Muscle of leg (tissue), 11 donors: ENCODE results near the gene CDKAL1. TPM values are rescaled to one million over a fixed set of nuclear protein-coding genes. Genes with fewer than 3 reads are reported as not detected.

Experiments used
- DNase-seq: peaks from one replicate; pipeline ENCODE4 v3.0.0; 2013
- H3K27ac ChIP-seq: one replicate; pipeline ENCODE4 v1.5.1; 2013; ENCODE audit warnings: mild to moderate bottlenecking, low read length, control low read depth
- H3K27me3 ChIP-seq: one replicate; pipeline ENCODE4 v1.6.1; 2013; ENCODE audit warnings: low read length; ENCODE audit not compliant: control insufficient read depth, insufficient read depth
- H3K36me3 ChIP-seq: one replicate; pipeline ENCODE4 v1.6.1; 2013; ENCODE audit warnings: low read length; ENCODE audit not compliant: control insufficient read depth, insufficient read depth
- H3K4me1 ChIP-seq: one replicate; pipeline ENCODE4 v1.6.1; 2013; ENCODE audit warnings: low read length; ENCODE audit not compliant: control insufficient read depth, insufficient read depth
- H3K4me3 ChIP-seq: one replicate; pipeline ENCODE4 v1.5.1; 2013; ENCODE audit warnings: low read length, control low read depth
- H3K9me3 ChIP-seq: replicated peaks from 2 replicates; pipeline ENCODE4 v1.6.1; 2013; ENCODE audit warnings: low read depth, low read length; ENCODE audit not compliant: control insufficient read depth
- WGBS: methylation state at CpG from one replicate; pipeline ENCODE4 v1.1.5; 2013; ENCODE audit warnings: missing lambda C conversion rate; ENCODE audit not compliant: insufficient coverage; 5-methylcytosine and 5-hydroxymethylcytosine counted together
- polyA plus RNA-seq, 8 donors: library from polyadenylated mRNA; unstranded; fragments of 120-200 nt; gene quantifications; one replicate each; pipeline versions ENCODE4 v1.2.1 to v1.2.3, GENCODE V29; 2013; ENCODE audit warnings: inconsistent platforms in 1 of 8, low replicate concordance in 1 of 8; ENCODE audit not compliant: insufficient read length in 8 of 8, insufficient read depth in 1 of 8
- total RNA-seq: library from RNA; stranded (reverse); fragments of 120-200 nt; gene quantifications from one replicate; pipeline ENCODE4 v1.2.4, GENCODE V29; 2013

CDKAL1 gene
- total and polyA plus RNA-seq, 9 donors = 11.0 to 23.6 (median 13.0) TPM

- Histone ChIP-seq H3K9me3 (no peaks in the 10 kb centered on the region), H3K27me3 (no peaks in the 10 kb centered on the region), H3K27ac (no peak overlapping the region), H3K36me3 (no peaks in the 10 kb centered on the region), H3K4me3 (no peak overlapping the region), H3K4me1 (no peaks in the 10 kb centered on the region)
- no peak for DNase-seq
- WGBS = no CpG with 5 or more reads among the region's 2 CpGs
These were observed 466.1 kb downstream of the CDKAL1 start for GRCh38 chr6:21000331-21000801.

- no CpG with 5 or more reads among the region's 3 CpGs for WGBS
- DNase-seq = peak; percentile 12
- peaks cover 3% of the 10 kb centered on the region for H3K4me1 ChIP-seq
These were observed 467.5 kb downstream of the CDKAL1 start for GRCh38 chr6:21001736-21002135.

GRCh38 chr6:21003780-21004541, 469.7 kb downstream of the CDKAL1 start:
- peak; percentile 74 for DNase-seq
- WGBS = no CpG with 5 or more reads among the region's 3 CpGs
- Histone ChIP-seq H3K9me3 (no peaks in the 10 kb centered on the region), H3K36me3 (no peaks in the 10 kb centered on the region), H3K27ac (peak overlapping the region; percentile 45), H3K27me3 (no peaks in the 10 kb centered on the region), H3K4me1 (peaks cover 3% of the 10 kb centered on the region), H3K4me3 (no peak overlapping the region)

More at GRCh38 chr6:21001736-21002135, 467.5 kb downstream of the CDKAL1 start:
- Histone ChIP-seq H3K27me3 (no peaks in the 10 kb centered on the region), H3K4me3 (no peak overlapping the region), H3K27ac (no peak overlapping the region), H3K9me3 (no peaks in the 10 kb centered on the region), H3K36me3 (no peaks in the 10 kb centered on the region)

GRCh38 chr6:21005816-21006570, 471.7 kb downstream of the CDKAL1 start:
- Histone ChIP-seq H3K4me3 (no peak overlapping the region), H3K27me3 (no peaks in the 10 kb centered on the region), H3K36me3 (no peaks in the 10 kb centered on the region), H3K27ac (peak overlapping the region; percentile 52), H3K9me3 (no peaks in the 10 kb centered on the region), H3K4me1 (peaks cover 3% of the 10 kb centered on the region)
- DNase-seq = peak; percentile 91
- no CpG with 5 or more reads among the region's 3 CpGs for WGBS

- H3K4me1 ChIP-seq = no peaks in the 10 kb centered on the region
- WGBS = no CpG with 5 or more reads among the region's 2 CpGs
- no peak overlapping the region for H3K4me3 ChIP-seq
- DNase-seq = peak; percentile 30
- H3K9me3 ChIP-seq = no peaks in the 10 kb centered on the region
- H3K27me3 ChIP-seq = no peaks in the 10 kb centered on the region
- H3K27ac ChIP-seq = no peak overlapping the region
- no peaks in the 10 kb centered on the region for H3K36me3 ChIP-seq
These were observed 485.4 kb downstream of the CDKAL1 start for GRCh38 chr6:21019614-21020013.

- 61% methylated on average over 3 of the region's 7 CpGs for WGBS
- H3K27ac ChIP-seq = no peak overlapping the region
- no peaks in the 10 kb centered on the region for H3K27me3 ChIP-seq
- no peaks in the 10 kb centered on the region for H3K9me3 ChIP-seq
- DNase-seq = no peak
- no peaks in the 10 kb centered on the region for H3K4me1 ChIP-seq
- no peak overlapping the region for H3K4me3 ChIP-seq
- H3K36me3 ChIP-seq = no peaks in the 10 kb centered on the region
These were observed 488.3 kb downstream of the CDKAL1 start for GRCh38 chr6:21022343-21023107.

GRCh38 chr6:21023210-21023609, 489.0 kb downstream of the CDKAL1 start:
- Histone ChIP-seq H3K4me1 (no peaks in the 10 kb centered on the region), H3K27ac (no peak overlapping the region), H3K36me3 (no peaks in the 10 kb centered on the region), H3K4me3 (no peak overlapping the region), H3K27me3 (no peaks in the 10 kb centered on the region), H3K9me3 (no peaks in the 10 kb centered on the region)
- DNase-seq = no peak
- no CpG with 5 or more reads among the region's 3 CpGs for WGBS

GRCh38 chr6:21024616-21025015, 490.4 kb downstream of the CDKAL1 start:
- Histone ChIP-seq H3K9me3 (no peaks in the 10 kb centered on the region), H3K4me3 (no peak overlapping the region), H3K27me3 (no peaks in the 10 kb centered on the region), H3K4me1 (no peaks in the 10 kb centered on the region), H3K36me3 (no peaks in the 10 kb centered on the region), H3K27ac (no peak overlapping the region)
- DNase-seq = peak; percentile 37
- 100% methylated on average over 1 of the region's 1 CpG for WGBS

GRCh38 chr6:21026576-21027273, 492.5 kb downstream of the CDKAL1 start:
- Histone ChIP-seq H3K27me3 (no peaks in the 10 kb centered on the region), H3K9me3 (no peaks in the 10 kb centered on the region), H3K4me1 (no peaks in the 10 kb centered on the region), H3K27ac (no peak overlapping the region), H3K36me3 (no peaks in the 10 kb centered on the region), H3K4me3 (no peak overlapping the region)
- DNase-seq = no peak
- 100% methylated on average over 1 of the region's 3 CpGs for WGBS
